Lower leg skin (tissue), 4 donors: Measurements from ENCODE around the gene LMX1A. TPM values are rescaled to one million over a fixed set of nuclear protein-coding genes. Genes with fewer than 3 reads are reported as not detected.

ENCODE experiments used
- DNase-seq, 2 donors: peaks; one replicate each; pipeline ENCODE4 v3.0.0-alpha.2; 2019; ENCODE audit warnings: low spot score in 2 of 2
- H3K4me3 ChIP-seq: fragments of 200-600 bp; sonication (generic); 2 replicates; pipeline ENCODE4 v1.5.1; 2017; ENCODE audit warnings: mild to moderate bottlenecking, low read depth; ENCODE audit not compliant: poor library complexity, severe bottlenecking
- CTCF ChIP-seq, 3 donors: fragments of 450-650 bp; IDR thresholded peaks; one replicate each; pipeline ENCODE4 v1.5.1; 2016; ENCODE audit warnings: antibody characterized with exemption in 3 of 3, mild to moderate bottlenecking in 3 of 3, moderate library complexity in 2 of 3
- POLR2A ChIP-seq, 2 donors: fragments of 450-650 bp; IDR thresholded peaks; one replicate each; pipeline ENCODE4 v1.6.1; 2016 to 2017; ENCODE audit warnings: antibody characterized with exemption in 2 of 2, mild to moderate bottlenecking in 1 of 2, moderate library complexity in 1 of 2
- WGBS, 2 donors: methylation state at CpG; one replicate each; pipeline ENCODE4 v1.1.5; 2018; 5-methylcytosine and 5-hydroxymethylcytosine counted together
- intact Hi-C: fragments of 100-400 bp; cut with DNase I; formaldehyde crosslinking; loops from one replicate; pipeline ENCODE4 v1.15.0; 2023; ENCODE audit warnings: low total_unique reads
- total RNA-seq, 4 donors: library from RNA; depleted of rRNA; stranded (reverse); fragments of >200 nt; gene quantifications; one replicate each; pipeline ENCODE4 v1.1.0, GENCODE V29; 2016

LMX1A gene
- total RNA-seq, 4 donors from 2014 or later, result 0.29 TPM; not detected in 3

DNA sequence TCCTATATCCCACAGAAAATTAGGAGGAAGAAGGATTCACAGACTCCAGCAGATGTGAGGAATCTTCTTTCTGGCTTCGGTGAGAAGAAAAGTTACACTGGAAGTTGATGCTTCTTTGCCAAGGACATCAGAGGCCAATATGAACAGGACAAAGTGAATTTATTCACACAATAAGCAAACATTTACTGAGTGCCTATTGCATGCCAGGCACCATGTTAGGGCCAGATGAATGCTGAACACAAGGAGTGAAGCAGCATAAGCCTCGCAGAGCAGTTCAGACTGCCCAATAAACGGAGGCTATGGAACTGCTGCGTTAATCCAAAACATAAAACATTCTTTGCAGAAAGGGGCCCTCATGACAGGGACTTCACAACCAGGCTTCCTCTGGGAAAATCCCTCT, 114.6 kb downstream of the LMX1A start:
- no peak overlapping the region for H3K4me3 ChIP-seq
- 47 to 51% methylated on average over 4 of the region's 4 CpGs for WGBS, 2 donors
- no peak for DNase-seq
- TF ChIP-seq CTCF (IDR thresholded peaks at IDR 0.05) (no peak), POLR2A (IDR thresholded peaks at IDR 0.05) (no peak)
- intact Hi-C loops, result no loop called here

- intact Hi-C loops, result no loop called here
- no peak for DNase-seq
- WGBS, 2 donors, result 83 to 92% methylated on average over 2 of the region's 2 CpGs
- no peak overlapping the region for H3K4me3 ChIP-seq
- TF ChIP-seq POLR2A (IDR thresholded peaks at IDR 0.05) (no peak), CTCF (IDR thresholded peaks at IDR 0.05) (no peak)
Observed at GRCh38 chr1:165241321-165241720, 115.2 kb downstream of the LMX1A start.

DNA sequence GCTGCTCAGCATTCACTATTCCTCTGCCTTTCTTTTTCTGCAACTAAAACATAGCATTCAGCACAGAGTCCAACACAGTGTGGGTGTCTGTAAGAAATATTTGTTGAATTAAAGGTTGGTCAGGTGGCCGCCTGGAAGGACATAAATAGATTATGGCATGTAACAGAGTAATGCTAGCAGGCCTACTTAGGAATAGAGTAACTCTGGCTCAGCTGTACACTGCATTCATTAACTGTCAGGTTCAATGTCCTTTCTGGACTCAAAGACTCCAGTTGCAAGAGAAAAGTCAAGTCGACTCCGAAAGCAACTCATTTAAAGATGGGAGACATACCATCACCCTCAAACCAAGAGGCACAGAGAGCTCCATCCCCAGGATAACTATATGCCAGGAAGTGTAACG, 116.0 kb downstream of the LMX1A start:
- intact Hi-C loops, result no loop called here
- no peak for DNase-seq
- no peak for TF ChIP-seq CTCF (IDR thresholded peaks at IDR 0.05)
- WGBS, 2 donors, result 53 to 70% methylated on average over 4 of the region's 4 CpGs
- H3K4me3 ChIP-seq, result no peak overlapping the region

DNA sequence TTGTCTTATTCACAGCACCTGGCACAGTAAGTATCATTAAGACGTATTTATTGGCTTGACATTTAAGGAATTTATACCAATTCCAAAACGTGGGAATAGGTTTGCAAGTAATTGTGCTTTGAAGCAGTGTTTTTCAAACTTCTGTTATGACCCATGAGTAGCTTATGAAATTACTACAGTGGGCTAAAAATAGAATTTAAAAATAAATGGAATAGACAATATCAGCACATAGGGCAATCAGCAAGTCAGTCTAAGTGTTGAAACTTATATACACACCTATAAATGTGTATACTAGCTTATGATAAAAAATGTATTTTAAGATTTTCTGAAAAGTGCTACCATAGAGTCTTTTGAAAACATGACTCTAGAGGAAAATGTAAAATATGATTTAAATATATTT, 116.6 kb downstream of the LMX1A start:
- H3K4me3 ChIP-seq, result no peak overlapping the region
- intact Hi-C loops, result no loop called here
- DNase-seq, result no peak
- WGBS, 2 donors, result 31 to 35% methylated on average over 2 of the region's 2 CpGs
- TF ChIP-seq POLR2A (IDR thresholded peaks at IDR 0.05) (no peak), CTCF (IDR thresholded peaks at IDR 0.05) (no peak)

DNA sequence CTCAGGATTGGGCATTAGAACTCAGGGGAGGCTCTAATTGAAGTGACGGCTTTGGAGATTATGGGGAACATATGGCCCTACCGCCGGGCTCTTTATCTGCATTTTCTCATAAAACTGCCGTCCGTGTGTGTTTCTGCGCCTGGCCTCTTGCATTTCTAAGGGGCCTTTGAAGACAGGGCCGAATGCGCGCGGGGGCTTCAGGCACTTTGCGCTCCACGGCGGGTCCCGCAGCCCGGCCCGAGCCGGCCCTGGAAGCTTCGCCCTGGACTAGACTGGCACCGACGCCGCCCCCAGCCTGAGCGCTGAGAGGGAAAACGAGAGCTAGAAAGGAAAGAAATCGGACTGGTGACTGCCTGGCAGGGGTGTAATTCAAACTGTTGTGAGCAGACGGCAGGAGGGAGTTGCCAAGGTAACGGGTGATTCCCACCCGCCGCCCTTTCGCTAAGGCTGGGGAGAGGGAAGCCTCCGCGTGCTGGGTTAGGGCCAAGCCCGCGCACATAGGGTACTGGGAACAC, 120.7 kb downstream of the LMX1A start:
- H3K4me3 ChIP-seq, result no peak overlapping the region
- TF ChIP-seq POLR2A (IDR thresholded peaks at IDR 0.05) (no peak), CTCF (IDR thresholded peaks at IDR 0.05) (no peak)
- DNase-seq, result no peak
- WGBS, 2 donors, result 1 to 3% methylated on average over 33 of the region's 33 CpGs
- intact Hi-C loops, result no loop called here

- no peak overlapping the region for H3K4me3 ChIP-seq
- WGBS, 2 donors, result 5% methylated on average over 56 of the region's 56 CpGs
- no peak for TF ChIP-seq POLR2A (IDR thresholded peaks at IDR 0.05)
- TF ChIP-seq CTCF (IDR thresholded peaks at IDR 0.05), result no peak
- intact Hi-C loops, result no loop called here
- no peak for DNase-seq
Observed at GRCh38 chr1:165235155-165235776, 121.2 kb downstream of the LMX1A start.
